Mucosa of descending colon (tissue), 3 donors: Measurements from ENCODE around the gene PTGIS. TPM values are rescaled to one million over a fixed set of nuclear protein-coding genes. Genes with fewer than 3 reads are reported as not detected.

Experiments used
- ATAC-seq: fragments of 200-7000 bp; cut with Tn5 transposase; one replicate; pipeline ENCODE4 v1.9.1; 2020; ENCODE audit warnings: mild to moderate bottlenecking, moderate library complexity
- DNase-seq, 3 donors: peaks; one replicate each; pipeline ENCODE4 v3.0.0-alpha.2; 2020
- H3K36me3 ChIP-seq: fragments of 200-600 bp; one replicate; pipeline ENCODE4 v1.8.0; 2021; ENCODE audit warnings: low read depth, mild to moderate bottlenecking
- H3K4me1 ChIP-seq: fragments of 200-600 bp; one replicate; pipeline ENCODE4 v1.8.0; 2021; ENCODE audit warnings: low read depth, mild to moderate bottlenecking
- H3K4me3 ChIP-seq: fragments of 200-600 bp; one replicate; pipeline ENCODE4 v1.8.0; 2021; ENCODE audit warnings: mild to moderate bottlenecking
- H3K9me3 ChIP-seq: fragments of 200-600 bp; one replicate; pipeline ENCODE4 v1.8.0; 2021; ENCODE audit warnings: mild to moderate bottlenecking
- CTCF ChIP-seq: fragments of 200-600 bp; IDR thresholded peaks from one replicate; pipeline ENCODE4 v1.8.0; 2022; ENCODE audit warnings: antibody characterized with exemption, mild to moderate bottlenecking
- intact Hi-C, 2 donors: fragments of 100-400 bp; cut with DNase I in 1 of 2; cut with micrococcal nuclease in 1 of 2; formaldehyde crosslinking; loops; one replicate each; pipeline versions ENCODE4 v1.11.0 to v1.11.1; 2022; cut with DNase I, micrococcal nuclease
- total RNA-seq, 3 donors: library from RNA; stranded (reverse); fragmentation: NEBNext Ultra II Directional in 2 of 3; extraction: Animal tissue kit (Norgen Biotek cat#: 25700) in 2 of 3; gene quantifications; one replicate each; pipeline versions ENCODE4 v1.2.1 to v1.2.4, GENCODE V29; 2021 to 2023
- donor health status: DM: no; HTN: no; CAD: no; lungs with moderate emphysema.
- donor health status: DM: no; HTN: no; CAD: no.
- donor health status: DM: no; HTN: yes; CAD: no.

PTGIS gene
- total RNA-seq, 3 donors from 2014 or later: 3.8 to 45.8 (median 12.3) TPM

GRCh38 chr20:49529470-49529869 is 38.5 kb downstream of the PTGIS start:
- intact Hi-C loops: no loop called here
- Histone ChIP-seq H3K4me3 (no peak overlapping the region), H3K9me3 (no peaks in the 10 kb centered on the region), H3K4me1 (no peaks in the 10 kb centered on the region), H3K36me3 (no peaks in the 10 kb centered on the region)
- no peak for DNase-seq
- no peak for TF ChIP-seq CTCF
- no peak for ATAC-seq

- no peak for TF ChIP-seq CTCF
- Histone ChIP-seq H3K9me3 (no peaks in the 10 kb centered on the region), H3K4me1 (no peaks in the 10 kb centered on the region), H3K36me3 (no peaks in the 10 kb centered on the region), H3K4me3 (no peak overlapping the region)
- DNase-seq: no peak
- intact Hi-C loops: no loop called here
- ATAC-seq: no peak
These were observed 41.4 kb downstream of the PTGIS start for GRCh38 chr20:49526568-49526967.

DNA sequence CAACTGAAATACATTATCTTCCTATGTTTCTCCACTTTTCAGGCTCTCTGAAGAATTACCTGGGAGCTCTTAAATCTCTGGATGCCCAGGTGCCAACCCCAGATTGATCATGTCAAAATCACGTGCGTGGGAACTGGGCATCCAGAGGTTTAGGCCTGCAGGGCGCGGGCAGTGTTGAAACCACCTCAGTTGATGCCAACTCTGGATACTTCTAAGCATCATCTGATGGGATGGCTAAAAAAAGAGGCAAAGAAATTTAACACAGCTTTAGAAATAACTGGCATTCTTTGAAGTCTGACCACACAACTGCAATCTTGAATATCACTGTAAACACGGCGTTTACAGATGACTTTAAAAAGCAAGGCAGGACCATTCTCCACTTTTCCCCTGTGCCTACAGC is 41.9 kb downstream of the PTGIS start:
- no peak for DNase-seq
- no peak for ATAC-seq
- TF ChIP-seq CTCF: no peak
- no peaks in the 10 kb centered on the region for H3K36me3 ChIP-seq
- no peaks in the 10 kb centered on the region for H3K9me3 ChIP-seq
- no peak overlapping the region for H3K4me3 ChIP-seq
- H3K4me1 ChIP-seq: no peaks in the 10 kb centered on the region
- intact Hi-C loops: no loop called here

GRCh38 chr20:49523767-49524360 is 44.1 kb downstream of the PTGIS start:
- Histone ChIP-seq H3K4me1 (no peaks in the 10 kb centered on the region), H3K4me3 (no peak overlapping the region), H3K36me3 (no peaks in the 10 kb centered on the region), H3K9me3 (no peaks in the 10 kb centered on the region)
- TF ChIP-seq CTCF: no peak
- DNase-seq (no peak), ATAC-seq (no peak)
- intact Hi-C loops: no loop called here

DNA sequence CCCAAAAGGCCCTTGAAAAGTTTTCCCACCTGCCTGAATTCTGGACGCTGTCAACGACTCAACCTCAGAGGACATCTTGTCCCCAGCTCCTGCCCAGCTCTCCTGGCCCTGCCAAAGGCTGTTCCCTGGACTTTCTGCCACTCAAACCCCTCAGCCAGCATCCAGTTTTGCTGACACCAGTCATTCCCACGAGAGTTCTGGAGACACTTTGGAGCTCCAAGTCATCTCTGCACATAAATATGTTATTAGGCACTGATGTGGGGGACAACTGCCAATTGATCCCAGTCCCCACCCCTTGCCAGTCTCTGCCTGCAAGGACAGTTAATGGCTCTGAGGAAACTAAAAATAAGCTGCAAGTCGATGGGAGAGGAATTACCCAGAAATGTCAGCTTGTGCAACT is 46.6 kb downstream of the PTGIS start:
- no peak for TF ChIP-seq CTCF
- intact Hi-C loops: no loop called here
- ATAC-seq (no peak), DNase-seq (no peak)
- Histone ChIP-seq H3K4me1 (no peaks in the 10 kb centered on the region), H3K4me3 (no peak overlapping the region), H3K36me3 (no peaks in the 10 kb centered on the region), H3K9me3 (no peaks in the 10 kb centered on the region)

GRCh38 chr20:49519777-49520359 is 48.1 kb downstream of the PTGIS start:
- DNase-seq (no peak), ATAC-seq (no peak)
- H3K4me1 ChIP-seq: no peaks in the 10 kb centered on the region
- H3K4me3 ChIP-seq: no peak overlapping the region
- TF ChIP-seq CTCF: no peak
- H3K36me3 ChIP-seq: no peaks in the 10 kb centered on the region
- intact Hi-C loops: no loop called here
- H3K9me3 ChIP-seq: no peaks in the 10 kb centered on the region
